GM18873 (cell line): ENCODE data around the gene PRCD.

Source experiments
- ATAC-seq: cut with Tn5 transposase; IDR thresholded peaks from one replicate; pipeline ENCODE4 v1.9.1; 2021; ENCODE audit warnings: mild to moderate bottlenecking, moderate library complexity, moderate number of reproducible peaks; ENCODE audit not compliant: unreplicated experiment, low FRiP score

Gene PRCD

DNA sequence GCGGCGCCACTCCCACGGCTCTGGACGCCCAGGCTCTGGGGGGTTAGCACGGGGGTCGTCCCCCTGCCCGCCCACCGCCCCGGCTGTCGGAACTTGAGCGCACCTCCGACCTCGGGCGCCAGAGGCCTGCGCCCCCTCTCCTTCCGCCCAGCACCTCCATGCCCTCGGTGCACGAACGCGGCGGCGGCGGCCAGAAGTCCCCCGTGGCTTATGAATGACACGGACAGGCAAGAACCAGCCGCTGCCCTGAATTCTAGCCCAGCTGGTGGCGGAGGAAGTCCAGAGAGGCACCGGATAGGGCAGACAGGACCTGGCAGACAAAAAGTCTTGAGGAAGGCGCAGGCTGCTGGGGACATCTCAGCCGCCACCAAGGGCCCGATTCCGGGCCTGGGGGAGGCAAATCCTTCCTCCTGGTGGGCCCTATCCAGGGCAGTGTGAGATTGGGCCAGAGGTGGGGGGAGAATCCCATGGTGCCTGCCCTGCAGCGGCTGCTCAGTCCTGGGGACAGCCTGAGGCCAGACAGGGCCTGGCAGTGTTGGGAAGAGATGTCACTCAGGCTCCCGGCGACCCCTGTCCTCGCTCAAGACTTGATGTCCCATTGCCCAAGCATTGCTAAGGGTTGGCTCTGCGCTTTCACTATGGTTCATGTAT, 1.4 kb upstream of the PRCD start:
- ATAC-seq, result no peak

DNA sequence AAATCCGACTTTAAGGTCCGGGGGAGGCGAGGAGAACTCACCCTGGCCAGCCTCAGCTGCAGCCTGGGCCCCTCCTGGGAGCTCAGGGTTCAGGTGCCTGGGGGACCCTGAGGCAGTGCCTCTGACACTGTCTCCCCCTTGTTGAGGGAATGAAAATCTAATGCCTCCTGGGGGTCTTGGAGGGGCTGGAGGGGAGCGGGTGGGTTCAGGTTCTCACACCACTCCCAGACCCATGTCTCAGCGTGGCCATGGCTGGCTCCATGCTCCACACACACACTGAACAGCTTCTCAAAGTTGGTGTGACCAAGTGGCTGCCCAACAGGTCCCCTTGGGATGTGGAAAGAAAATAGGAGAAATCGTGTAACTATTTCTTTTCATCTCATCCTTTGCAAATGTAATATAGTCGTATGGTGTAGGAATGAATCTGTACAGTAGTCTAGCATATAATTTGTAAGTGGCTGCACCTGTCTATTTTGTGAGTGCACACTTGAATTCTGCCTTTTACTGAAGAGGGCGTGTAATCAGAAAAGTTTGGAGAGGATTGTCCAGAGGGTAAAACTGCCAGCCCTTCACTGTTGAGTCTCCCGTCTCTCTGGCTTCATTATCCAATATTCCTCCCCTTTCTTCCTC, 788 bp upstream of the PRCD start:
- no peak for ATAC-seq

DNA sequence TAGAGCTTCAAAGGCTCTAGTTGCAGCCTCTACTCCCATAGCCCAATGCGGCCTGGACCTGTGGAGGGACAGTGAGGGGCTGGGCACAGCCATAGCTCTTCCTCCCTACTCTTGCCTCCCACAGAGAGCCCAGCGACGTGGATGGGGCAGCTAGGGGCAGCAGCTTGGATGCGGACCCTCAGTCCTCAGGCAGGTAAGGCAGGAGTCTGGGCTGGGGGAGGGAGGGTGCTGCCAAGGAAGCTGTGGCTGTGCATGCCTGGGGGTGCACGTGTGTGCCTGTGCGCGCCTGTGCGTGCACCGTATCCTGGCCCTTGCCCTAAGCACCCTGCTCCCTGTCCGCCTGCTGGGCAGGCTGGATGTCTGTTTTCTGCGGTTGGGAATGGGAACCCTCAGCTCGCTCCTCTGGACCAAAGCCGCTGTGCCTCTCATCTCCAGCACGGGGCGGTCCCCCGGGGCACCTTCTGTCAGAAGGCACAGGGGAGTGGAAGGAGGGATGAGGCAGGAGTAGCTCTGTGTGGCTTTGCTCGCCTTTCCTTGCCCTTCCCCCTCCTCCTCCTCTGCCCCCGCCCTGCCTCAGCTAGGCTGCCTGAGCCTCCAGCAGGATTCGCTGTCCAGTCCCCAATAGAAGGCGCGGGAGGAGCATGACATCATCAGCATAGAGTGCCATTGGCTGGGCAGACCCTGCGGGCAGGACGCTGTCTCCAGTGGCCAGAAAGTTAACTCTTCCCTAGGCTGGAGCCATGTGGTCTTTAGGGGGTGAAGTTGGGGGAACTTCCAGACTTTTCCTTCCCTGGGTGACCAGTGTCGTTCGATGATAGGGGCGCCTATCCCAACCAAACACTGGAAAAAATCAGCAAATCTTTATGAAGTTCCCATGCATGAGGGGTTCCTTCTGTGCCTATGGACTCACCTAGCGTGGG, 797 bp downstream of the PRCD start:
- ATAC-seq, result no peak

DNA sequence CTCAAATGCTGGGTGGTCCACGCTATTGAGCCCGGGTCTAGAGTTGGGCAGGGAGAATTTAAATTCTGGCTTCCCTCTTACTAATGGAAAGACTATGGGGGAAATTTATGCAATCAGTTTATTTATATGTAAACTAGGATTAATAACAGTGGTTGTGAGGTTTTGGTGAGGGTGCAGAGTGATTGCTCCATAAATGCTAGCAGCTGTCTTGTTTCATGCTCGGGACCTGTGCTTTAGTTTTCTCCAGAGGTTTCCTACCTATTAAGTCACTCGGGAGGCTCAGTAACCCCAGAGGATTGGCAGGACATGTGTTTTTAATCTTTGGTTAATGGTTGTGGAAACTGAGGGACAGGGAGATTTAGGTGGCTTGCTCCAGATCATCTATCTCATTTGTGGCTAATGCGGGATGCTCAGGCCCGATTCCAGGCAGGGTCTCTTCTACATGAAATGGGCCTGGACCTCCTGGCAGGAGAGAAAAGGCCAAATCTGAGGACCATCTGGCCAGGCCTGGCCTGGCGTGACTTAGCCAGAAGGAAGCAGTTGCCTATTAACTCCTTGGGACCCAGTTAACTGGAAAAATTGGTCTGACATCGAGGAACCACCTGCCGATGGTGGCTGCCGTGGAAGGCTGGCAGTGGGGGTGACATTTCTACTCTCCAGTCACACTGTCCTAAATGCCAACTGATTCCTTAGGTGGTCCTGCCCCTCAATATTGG, 2.1 kb downstream of the PRCD start:
- no peak for ATAC-seq

DNA sequence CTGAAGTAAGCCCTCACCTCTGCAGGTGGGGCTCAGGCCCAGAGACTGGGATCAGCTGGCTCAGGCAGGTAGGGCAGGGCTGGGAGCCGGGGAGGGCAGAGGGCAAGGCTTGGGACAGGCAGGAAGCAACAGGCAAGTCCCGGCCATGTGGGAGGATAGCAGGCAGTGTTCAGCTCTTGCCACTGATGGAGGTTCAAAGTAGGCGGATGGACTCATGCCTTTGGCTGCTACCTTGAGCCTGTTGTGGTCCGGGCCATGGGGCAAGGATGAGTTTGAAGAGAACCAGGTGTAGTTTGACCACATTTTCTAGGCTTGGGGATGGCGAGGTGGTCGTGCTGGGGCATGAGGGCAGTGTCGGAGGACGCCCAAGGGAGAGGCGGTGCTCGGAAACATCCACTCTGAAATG, 2.7 kb downstream of the PRCD start:
- no peak for ATAC-seq

DNA sequence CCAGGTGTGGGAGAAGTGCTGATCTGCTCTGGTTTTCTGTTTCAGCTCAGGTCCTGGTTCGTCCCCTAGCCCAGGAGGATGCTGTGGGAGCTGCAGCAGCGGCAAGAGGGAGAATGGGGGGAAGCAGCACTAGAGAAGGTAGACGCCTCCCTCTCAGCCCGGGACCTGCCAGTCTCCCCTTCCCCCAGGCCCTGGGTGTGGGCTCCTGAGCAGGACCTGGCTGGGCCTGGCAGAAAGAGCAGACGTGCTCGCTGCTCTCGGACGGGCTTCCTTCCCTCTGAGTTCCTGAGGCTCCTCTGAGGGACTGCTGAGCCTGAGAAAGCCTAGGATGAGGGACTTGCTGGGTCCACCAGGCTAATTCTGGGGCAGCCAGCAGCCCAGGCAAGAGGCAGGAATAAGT, 3.1 kb downstream of the PRCD start:
- ATAC-seq, result no peak

DNA sequence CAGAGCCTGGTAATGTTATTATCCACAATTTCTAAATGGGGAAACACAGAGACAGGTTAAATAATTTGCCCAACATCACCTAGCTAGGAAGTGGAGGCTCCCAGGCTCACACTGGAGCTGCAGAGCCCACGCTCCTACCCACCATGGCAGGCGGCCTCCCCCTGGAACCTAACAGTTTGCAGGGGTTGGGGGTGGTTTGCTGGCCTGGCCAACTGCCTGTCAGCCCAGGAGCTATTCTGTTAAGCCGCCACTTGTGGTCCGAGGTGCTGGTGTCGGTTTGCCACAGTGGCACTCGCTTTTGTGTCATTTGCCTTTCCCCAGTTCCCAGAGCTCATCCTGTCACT, 3.6 kb downstream of the PRCD start:
- no peak for ATAC-seq

DNA sequence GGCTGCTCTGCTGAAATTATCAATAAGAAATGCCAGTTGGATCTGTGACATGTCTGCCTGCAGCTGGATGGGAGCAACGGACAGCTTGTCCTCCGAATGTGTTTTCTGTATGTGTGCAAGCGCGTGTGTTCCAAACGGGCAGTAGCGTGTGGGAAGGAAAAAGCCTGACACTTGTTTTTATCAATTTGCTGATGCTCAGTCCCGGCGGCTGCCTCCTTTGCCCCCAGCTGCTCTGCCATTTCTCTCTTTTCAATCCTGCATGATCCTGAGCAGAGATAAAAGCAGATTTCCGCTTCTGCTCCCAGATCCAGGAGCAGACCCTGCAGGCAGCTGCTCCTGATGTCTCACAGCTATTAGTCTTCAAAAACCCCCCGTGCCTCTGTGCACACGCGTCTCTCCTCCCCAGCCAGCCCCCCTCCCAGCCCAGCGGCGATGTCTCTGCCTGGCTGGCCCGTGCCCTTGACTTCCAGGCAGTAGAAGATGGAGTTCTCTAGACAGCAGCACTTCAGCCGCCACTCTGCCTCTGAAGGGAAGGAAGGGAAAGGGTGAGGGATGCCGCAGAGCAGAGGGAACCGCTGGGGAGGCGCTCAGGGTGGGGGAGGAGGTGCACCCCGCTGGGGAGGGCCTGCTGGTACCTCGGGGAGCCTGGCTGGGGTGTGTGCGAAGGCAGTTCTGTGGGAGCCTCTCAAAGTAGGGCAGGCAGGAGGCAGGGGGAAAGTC, 4.1 kb downstream of the PRCD start:
- ATAC-seq, result no peak

DNA sequence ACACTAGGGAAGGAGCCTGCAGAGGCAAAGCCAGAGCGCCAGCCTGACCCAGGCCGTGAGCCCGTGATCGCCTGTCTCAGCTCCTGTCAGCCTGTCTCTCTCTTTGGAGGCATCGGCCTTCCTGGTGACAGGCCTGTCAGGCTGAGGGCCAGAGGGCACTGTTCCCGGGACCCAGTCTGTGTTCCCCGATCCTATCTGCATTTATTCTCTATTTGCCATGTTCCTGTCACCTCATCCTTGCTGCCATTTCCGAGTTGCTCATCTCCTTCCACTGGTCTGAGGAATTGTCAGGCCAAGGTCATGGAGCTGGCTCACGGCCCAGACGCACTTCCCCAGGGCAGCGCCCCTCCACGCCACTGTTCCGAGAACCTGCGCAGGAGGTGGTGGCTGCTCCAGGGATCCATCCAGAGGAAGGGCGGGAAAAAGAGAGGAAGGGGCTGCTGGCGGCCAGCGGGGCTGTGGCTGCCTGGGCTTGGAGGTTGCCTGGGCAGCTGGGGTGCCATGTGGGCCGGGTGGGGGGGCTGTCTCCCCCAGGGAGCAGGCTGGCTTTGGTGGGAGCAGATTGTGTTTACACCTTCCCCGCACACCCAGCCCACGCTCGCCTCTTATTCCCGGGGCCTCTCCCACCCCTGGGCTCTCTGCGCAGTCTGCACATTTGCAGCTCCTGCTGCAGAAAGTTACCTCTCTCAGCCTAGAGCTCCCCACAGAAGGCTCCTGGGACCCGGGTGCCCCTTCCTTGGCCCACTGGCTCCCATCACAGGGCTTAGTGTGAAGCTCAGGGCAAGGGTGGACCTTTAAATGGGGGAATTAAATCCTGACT, 4.9 kb downstream of the PRCD start:
- ATAC-seq, result no peak

DNA sequence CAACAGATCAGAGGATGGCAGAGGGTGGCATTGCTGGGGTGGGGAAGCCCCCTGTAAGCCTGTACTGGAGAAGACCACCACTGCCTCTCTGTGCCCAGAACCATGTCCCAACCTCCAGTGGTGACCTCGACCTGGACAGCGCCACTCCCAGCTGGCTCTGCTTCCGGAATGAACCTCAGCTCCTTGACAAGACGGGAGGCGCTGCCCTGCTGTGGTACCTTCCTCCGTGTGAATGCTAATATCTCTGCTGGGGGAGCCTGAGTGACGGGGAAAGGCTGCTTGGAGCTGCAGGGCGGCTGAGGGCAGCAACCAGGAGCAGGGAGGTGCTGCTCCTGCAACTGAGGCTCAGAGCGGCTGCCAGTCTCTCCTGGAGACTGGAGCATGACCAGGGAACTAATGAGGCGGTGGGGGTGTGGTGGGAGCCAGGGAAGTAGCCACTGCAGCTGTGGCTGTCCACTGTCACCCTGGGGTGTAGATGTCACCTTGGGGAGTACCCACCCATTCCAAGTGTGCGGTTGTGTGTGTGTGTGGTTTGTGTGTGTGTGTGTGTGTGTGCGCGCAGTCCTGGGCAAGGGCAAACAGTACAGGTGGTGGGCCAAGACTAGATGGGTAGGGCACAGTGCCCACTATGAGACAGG, 6.2 kb downstream of the PRCD start:
- no peak for ATAC-seq

DNA sequence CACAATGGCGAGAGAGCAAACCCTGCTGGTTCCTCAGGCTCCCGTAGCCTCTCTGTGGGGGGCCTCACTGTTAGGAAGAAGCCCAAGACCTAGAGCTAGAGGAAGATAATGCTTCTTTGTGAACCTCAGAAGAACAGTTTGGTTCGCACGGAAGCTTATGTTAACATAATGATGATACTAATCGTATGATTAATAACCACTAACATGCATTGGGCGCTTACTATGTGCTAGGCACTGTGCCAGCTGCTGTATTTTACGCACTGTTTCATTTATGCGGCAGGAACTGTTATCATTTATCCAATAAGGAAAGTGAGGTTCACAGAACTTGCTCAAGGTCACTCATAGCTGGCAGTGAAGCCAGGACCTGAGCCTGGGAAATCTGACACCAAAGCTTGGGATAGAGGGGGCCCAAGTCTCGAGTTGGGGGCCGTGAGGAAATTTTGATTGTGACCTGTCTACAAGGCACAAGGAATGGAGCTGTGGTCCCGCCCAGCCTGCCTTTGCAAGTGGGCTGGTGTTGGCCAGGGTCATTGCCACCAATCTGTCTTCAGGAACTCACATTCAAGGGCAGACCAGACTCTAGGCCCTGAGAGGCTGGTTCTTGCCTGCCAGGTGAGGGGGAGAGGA, 6.8 kb downstream of the PRCD start:
- no peak for ATAC-seq

DNA sequence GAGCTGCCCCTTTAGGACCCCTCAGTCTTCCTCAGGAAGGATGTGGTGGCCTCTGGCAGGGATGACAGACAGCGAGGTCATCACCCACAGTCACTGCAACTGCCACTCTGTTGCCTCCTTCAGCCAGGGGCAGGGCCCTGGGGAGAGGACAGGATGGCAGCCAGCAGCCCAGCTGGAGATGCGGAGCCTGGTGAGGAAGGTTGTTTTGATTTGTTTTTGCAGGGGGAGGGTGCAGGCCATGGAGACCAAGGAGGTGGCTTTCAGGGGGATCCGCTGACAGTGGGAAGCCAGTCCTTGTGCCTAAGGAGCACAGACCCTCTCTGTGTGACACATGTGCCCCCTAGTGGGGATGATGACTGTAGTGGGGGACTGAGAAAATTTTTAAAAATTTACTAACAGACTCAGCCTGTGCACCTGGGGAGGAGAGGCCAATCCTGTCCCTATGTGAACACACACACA, 7.4 kb downstream of the PRCD start:
- ATAC-seq, result no peak

DNA sequence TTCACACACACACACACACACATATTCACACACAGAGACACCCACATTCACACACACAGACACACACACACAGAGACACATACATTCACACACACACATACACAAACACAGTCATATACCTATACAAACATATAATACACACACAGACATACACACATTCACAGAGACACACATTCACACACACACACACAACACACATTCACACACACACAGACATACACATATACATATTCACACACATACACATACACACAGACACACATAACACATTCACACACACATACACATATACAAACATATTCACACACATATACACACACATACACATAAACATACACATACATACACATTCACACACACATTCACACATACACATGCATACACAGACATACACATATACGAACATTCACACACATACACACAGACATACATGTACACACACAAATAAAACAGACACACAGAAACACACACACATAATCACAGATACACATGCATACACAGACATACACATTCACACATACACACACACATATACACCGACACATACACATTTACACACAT, 7.9 kb downstream of the PRCD start:
- ATAC-seq, result no peak

DNA sequence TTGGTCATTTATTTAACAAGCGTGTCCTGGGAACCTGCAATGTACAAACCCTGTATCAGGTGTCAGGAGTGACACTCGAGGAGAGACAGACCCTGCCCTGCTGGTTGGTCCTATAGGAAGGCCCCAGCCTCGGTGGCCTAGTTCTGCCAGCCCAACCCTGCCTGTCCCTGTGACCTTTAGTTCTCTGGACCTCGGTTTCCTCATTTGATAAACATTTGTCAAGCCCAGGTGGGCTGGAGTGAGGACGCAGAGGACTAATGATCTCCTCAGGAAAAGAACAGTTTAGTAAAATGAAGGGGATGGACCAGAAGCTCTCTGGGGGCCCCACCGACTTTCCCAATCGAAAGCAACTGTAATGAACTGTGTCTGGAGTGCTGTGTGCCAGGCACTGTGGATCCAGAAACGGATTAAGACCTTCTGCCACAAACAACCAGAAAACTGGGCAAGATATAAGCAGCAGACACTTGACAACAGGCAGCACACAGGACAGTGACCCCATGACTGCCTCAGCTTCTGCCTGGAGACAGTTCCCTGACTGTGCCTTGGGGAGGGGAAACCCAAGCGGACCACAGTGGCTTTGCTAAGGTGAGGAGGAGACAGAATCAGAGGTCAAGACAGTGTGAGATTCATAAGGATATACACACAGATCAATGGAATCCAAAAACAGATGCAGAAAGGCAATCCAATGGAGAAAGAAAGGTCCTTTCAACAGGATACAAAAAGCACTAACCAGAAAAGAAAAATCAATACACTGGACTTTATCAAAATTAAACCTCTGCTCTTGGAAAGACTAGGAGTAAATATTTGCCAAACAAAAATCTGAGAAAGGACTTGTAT, 8.8 kb downstream of the PRCD start:
- ATAC-seq, result no peak

DNA sequence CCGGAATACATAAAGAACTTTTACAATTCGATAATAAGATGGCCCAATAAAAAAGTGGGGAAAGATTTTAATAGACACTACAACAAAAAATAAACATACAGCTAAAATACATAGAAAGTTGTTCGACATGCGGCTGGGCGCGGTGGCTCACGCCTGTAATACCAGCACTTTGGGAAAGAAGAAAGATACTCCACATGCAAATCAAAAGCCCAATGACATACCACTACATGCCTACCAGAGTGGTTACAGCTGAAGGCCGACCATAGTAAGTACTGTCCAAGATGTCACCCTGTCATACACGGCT, 9.3 kb downstream of the PRCD start:
- ATAC-seq, result no peak

DNA sequence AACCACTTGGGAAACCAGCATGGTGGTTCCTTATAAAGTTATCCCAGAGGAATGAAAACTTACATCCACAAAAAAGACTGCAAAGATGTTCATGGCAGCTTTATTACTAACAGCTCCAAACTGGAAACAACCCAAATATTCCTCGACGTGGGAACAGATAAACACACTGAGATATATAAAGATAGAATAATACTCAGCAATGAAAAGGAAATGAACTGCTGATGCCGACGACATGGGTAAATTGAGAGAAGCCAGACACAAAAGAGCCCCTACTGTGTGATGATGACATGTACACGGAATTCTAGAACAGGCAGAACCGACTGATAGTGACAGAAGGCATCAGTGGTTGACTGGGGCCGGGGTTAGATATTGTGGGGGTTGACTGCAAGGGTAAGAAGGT, 9.7 kb downstream of the PRCD start:
- no peak for ATAC-seq
